H1 (cell line): Measurements from ENCODE around the gene DEFB129. TPM values are rescaled to one million over a fixed set of nuclear protein-coding genes. Genes with fewer than 3 reads are reported as not detected.

Experiments used
- CHD7 ChIP-seq: fragments of 300-600 bp; sonication (generic); IDR thresholded peaks from 2 replicates; pipeline ENCODE4 v1.7.1; 2012; ENCODE audit warnings: low read length, moderate library complexity, mild to moderate bottlenecking, inconsistent platforms; ENCODE audit not compliant: insufficient replicate concordance
- EGR1 ChIP-seq: IDR thresholded peaks from 2 replicates; pipeline ENCODE4 v1.6.1; 2011; ENCODE audit warnings: low read depth, low read length, borderline replicate concordance
- KDM4A ChIP-seq: IDR thresholded peaks from one replicate; pipeline ENCODE4 v1.7.1; 2012; ENCODE audit warnings: low read depth, mild to moderate bottlenecking, moderate library complexity, low read length, inconsistent platforms; ENCODE audit not compliant: severe bottlenecking
- SP2 ChIP-seq: IDR thresholded peaks from 2 replicates; pipeline ENCODE4 v1.6.1; 2012; ENCODE audit warnings: mild to moderate bottlenecking, low read length, inconsistent platforms
- SUZ12 ChIP-seq: fragments of 200-600 bp; sonication (generic); IDR thresholded peaks from 2 replicates; pipeline ENCODE4 v1.6.1; 2012; ENCODE audit warnings: mild to moderate bottlenecking, inconsistent platforms, low read length, moderate library complexity, mixed read lengths
- TCF12 ChIP-seq: IDR thresholded peaks from 2 replicates; pipeline ENCODE4 v1.6.1; 2011; ENCODE audit warnings: low read depth, mild to moderate bottlenecking, low read length
- polyA plus RNA-seq, 7 experiments: library from polyadenylated mRNA; depleted of rRNA in 3 of 7; stranded (reverse) in 5 of 7; unstranded in 2 of 7; fragments of >200 nt in 5 of 7; fragments of 200-250 nt in 2 of 7; gene quantifications; 1 replicate in 5 of 7; 2 replicates in 1 of 7; 4 replicates in 1 of 7; pipeline versions ENCODE4 v1.2.1 to v1.2.3, GENCODE V29; 2011 to 2013; ENCODE audit warnings: missing spikeins in 2 of 7, mixed read lengths in 2 of 7
- total RNA-seq: library from RNA; stranded (reverse); fragmentation: NEBNext Ultra II Directional; extraction: Animal tissue kit (Norgen Biotek cat#: 25700); gene quantifications from 2 replicates; pipeline ENCODE4 v1.2.1, GENCODE V29; 2021

Gene DEFB129
- total and polyA plus RNA-seq, 2 of the 8 experiments (the other 6 are each of a cell fraction or from before 2014, with no cell fraction given): not detected

GRCh38 chr20:259981-260380, 32.9 kb downstream of the DEFB129 start (continued):
- TF ChIP-seq CHD7 (no peak), EGR1 (no peak), SP2 (no peak), SUZ12 (no peak), KDM4A (no peak), TCF12 (no peak)
- TF ChIP-seq, all 59 proteins: peak for 0
